H1 (cell line): ENCODE measurements around the gene PTMA. TPM values are rescaled to one million over a fixed set of nuclear protein-coding genes. Genes with fewer than 3 reads are reported as not detected.

Source experiments
- ASH2L ChIP-seq: fragments of 200-600, 300-600 bp; sonication (generic); IDR thresholded peaks from one replicate; pipeline ENCODE4 v1.7.1; 2017; ENCODE audit warnings: low read length
- BRCA1 ChIP-seq: IDR thresholded peaks from 2 replicates; pipeline ENCODE4 v1.6.1; 2012; ENCODE audit warnings: low read depth, low read length, improper control_type of control experiment
- CHD2 ChIP-seq: IDR thresholded peaks from 2 replicates; pipeline ENCODE4 v1.6.1; 2012; ENCODE audit warnings: low read length, improper control_type of control experiment
- E2F6 ChIP-seq: IDR thresholded peaks from 2 replicates; pipeline ENCODE4 v1.6.1; 2012; ENCODE audit warnings: inconsistent platforms
- FOSL1 ChIP-seq: IDR thresholded peaks from 2 replicates; pipeline ENCODE4 v1.6.1; 2011; ENCODE audit warnings: mild to moderate bottlenecking, low read depth, low read length, moderate library complexity; ENCODE audit not compliant: insufficient read depth
- GABPA ChIP-seq: IDR thresholded peaks from 2 replicates; pipeline ENCODE4 v1.6.1; 2011; ENCODE audit warnings: mild to moderate bottlenecking, low read length, moderate library complexity, borderline replicate concordance; ENCODE audit not compliant: insufficient read depth
- GTF2F1 ChIP-seq: IDR thresholded peaks from 2 replicates; pipeline ENCODE4 v1.6.1; 2012; ENCODE audit warnings: low read depth, low read length, improper control_type of control experiment, borderline replicate concordance
- KDM4A ChIP-seq: IDR thresholded peaks from one replicate; pipeline ENCODE4 v1.7.1; 2012; ENCODE audit warnings: low read depth, mild to moderate bottlenecking, moderate library complexity, low read length, inconsistent platforms; ENCODE audit not compliant: severe bottlenecking
- KDM5A ChIP-seq: fragments of 200-600 bp; IDR thresholded peaks from 2 replicates; pipeline ENCODE4 v1.7.1; 2012; ENCODE audit warnings: mild to moderate bottlenecking, low read length, inconsistent platforms, mixed read lengths
- MAX ChIP-seq: IDR thresholded peaks from 2 replicates; pipeline ENCODE4 v1.6.1; 2012; ENCODE audit warnings: inconsistent platforms
- NRF1 ChIP-seq: IDR thresholded peaks from 2 replicates; pipeline ENCODE4 v1.6.1; 2011; ENCODE audit warnings: mild to moderate bottlenecking, low read depth, low read length, improper control_type of control experiment
- RAD21 ChIP-seq, 2 experiments: IDR thresholded peaks in 1 of 2; conservative IDR thresholded peaks in 1 of 2; 2 replicates each; pipeline ENCODE4 v1.6.1; 2011; ENCODE audit warnings: low read depth in 2 of 2, low read length in 2 of 2, improper control_type of control experiment in 1 of 2, inconsistent platforms in 1 of 2, mild to moderate bottlenecking in 1 of 2, moderate library complexity in 1 of 2
- SAP30 ChIP-seq: fragments of 300-600 bp; sonication (generic); IDR thresholded peaks from 2 replicates; pipeline ENCODE4 v1.7.1; 2012; ENCODE audit warnings: low read length, moderate library complexity, mild to moderate bottlenecking, inconsistent platforms; ENCODE audit not compliant: insufficient read depth, insufficient replicate concordance
- SIRT6 ChIP-seq: IDR thresholded peaks from one replicate; pipeline ENCODE4 v1.7.1; 2012; ENCODE audit warnings: low read length, inconsistent platforms
- SP1 ChIP-seq: IDR thresholded peaks from 2 replicates; pipeline ENCODE4 v1.6.1; 2011; ENCODE audit warnings: low read depth, low read length
- SP2 ChIP-seq: IDR thresholded peaks from 2 replicates; pipeline ENCODE4 v1.6.1; 2012; ENCODE audit warnings: mild to moderate bottlenecking, low read length, inconsistent platforms
- SUZ12 ChIP-seq: fragments of 200-600 bp; sonication (generic); IDR thresholded peaks from 2 replicates; pipeline ENCODE4 v1.6.1; 2012; ENCODE audit warnings: mild to moderate bottlenecking, inconsistent platforms, low read length, moderate library complexity, mixed read lengths
- TAF7 ChIP-seq: optimal IDR thresholded peaks from 2 replicates; pipeline ENCODE3; 2011; ENCODE audit warnings: low read depth, mild to moderate bottlenecking, inconsistent platforms, low read length, moderate library complexity, borderline replicate concordance
- TBP ChIP-seq: IDR thresholded peaks from 2 replicates; pipeline ENCODE4 v1.6.1; 2011; ENCODE audit warnings: low read depth, low read length, improper control_type of control experiment
- TEAD4 ChIP-seq: IDR thresholded peaks from 2 replicates; pipeline ENCODE4 v1.6.1; 2012; ENCODE audit warnings: low read depth, low read length, inconsistent platforms, mixed read lengths
- polyA plus RNA-seq, 7 experiments: library from polyadenylated mRNA; depleted of rRNA in 3 of 7; stranded (reverse) in 5 of 7; unstranded in 2 of 7; fragments of >200 nt in 5 of 7; fragments of 200-250 nt in 2 of 7; gene quantifications; 1 replicate in 5 of 7; 2 replicates in 1 of 7; 4 replicates in 1 of 7; pipeline versions ENCODE4 v1.2.1 to v1.2.3, GENCODE V29; 2011 to 2013; ENCODE audit warnings: missing spikeins in 2 of 7, mixed read lengths in 2 of 7
- total RNA-seq: library from RNA; stranded (reverse); fragmentation: NEBNext Ultra II Directional; extraction: Animal tissue kit (Norgen Biotek cat#: 25700); gene quantifications from 2 replicates; pipeline ENCODE4 v1.2.1, GENCODE V29; 2021
- TF ChIP-seq, protein P1 (sequence below): IDR thresholded peaks from 2 replicates; pipeline ENCODE4 v1.6.1; 2012; ENCODE audit warnings: low read length, inconsistent platforms

PTMA gene
- total and polyA plus RNA-seq, 2 of the 8 experiments (the other 6 are each of a cell fraction or from before 2014, with no cell fraction given) = 683 to 2,680 TPM

DNA sequence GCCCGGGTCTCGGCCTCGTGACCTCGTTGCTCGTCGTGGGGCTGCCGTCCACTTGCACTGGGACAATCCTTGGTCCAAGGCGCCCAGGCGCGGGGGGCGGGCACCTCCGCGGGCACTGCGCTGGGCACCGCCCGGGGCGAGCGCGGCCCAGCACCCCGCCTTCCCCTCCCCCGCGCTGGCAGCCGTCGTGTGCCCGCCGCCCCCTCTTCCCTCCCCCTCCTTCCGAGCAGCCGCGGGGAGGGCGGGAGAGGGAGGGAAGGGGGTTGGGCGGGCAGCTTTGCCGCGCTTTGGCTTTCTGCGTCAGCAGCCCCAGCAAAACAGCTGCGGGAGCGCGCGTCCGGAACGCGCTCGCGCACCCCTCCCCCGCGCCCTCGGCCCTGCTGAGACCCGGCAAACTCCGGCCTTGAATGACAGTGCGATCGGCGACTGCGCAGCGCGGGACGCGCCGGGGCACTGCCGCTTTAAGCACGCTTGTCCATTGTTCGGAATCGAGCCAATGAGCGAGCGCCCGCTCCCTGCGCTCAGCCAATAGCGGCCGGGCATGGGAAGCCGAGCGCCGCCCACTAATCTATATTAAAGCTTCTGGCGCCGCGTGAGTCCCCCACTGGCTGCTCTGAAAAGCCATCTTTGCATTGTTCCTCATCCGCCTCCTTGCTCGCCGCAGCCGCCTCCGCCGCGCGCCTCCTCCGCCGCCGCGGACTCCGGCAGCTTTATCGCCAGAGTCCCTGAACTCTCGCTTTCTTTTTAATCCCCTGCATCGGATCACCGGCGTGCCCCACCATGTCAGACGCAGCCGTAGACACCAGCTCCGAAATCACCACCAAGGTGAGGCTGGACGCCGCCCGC lies at the start of gene PTMA (continued):
- TF ChIP-seq, protein P1, sequence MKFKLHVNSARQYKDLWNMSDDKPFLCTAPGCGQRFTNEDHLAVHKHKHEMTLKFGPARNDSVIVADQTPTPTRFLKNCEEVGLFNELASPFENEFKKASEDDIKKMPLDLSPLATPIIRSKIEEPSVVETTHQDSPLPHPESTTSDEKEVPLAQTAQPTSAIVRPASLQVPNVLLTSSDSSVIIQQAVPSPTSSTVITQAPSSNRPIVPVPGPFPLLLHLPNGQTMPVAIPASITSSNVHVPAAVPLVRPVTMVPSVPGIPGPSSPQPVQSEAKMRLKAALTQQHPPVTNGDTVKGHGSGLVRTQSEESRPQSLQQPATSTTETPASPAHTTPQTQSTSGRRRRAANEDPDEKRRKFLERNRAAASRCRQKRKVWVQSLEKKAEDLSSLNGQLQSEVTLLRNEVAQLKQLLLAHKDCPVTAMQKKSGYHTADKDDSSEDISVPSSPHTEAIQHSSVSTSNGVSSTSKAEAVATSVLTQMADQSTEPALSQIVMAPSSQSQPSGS = no peak
- no peak for TF ChIP-seq RAD21 (IDR thresholded peaks at IDR 0.05 in 1 of 2, conservative IDR thresholded peaks at IDR 0.05 in 1 of 2; ENCODE audit: low read depth in 2 of 2, low read length in 2 of 2)
- peak; percentile 95 for TF ChIP-seq TAF7
- peak; percentile 97 for TF ChIP-seq TBP
- TF ChIP-seq SIRT6 = no peak
- TF ChIP-seq BRCA1 = no peak; the same call in 1 of the 2 replicates
- TF ChIP-seq NRF1 = peak; percentile 58
- no peak for TF ChIP-seq KDM5A
- peak; percentile 94 for TF ChIP-seq SP1
- TF ChIP-seq E2F6 = peak; percentile 81
- peak; percentile 27; the same call in 1 of the 2 replicates for TF ChIP-seq SP2
- TF ChIP-seq SUZ12 = no peak
- peak; percentile 24 for TF ChIP-seq KDM4A
- peak; percentile 97 for TF ChIP-seq GTF2F1
- TF ChIP-seq FOSL1 = no peak
- TF ChIP-seq TEAD4 = 0 out of 2 replicates have a peak, but pooled peaks have one; percentile 24
- TF ChIP-seq ASH2L = peak; percentile 74
- no peak for TF ChIP-seq SAP30
- peak; percentile 76; the same call in 1 of the 2 replicates for TF ChIP-seq MAX
- TF ChIP-seq CHD2 = peak; percentile 51; the same call in 1 of the 2 replicates
- no peak for TF ChIP-seq GABPA
